NCI-H187 treated with DMSO at 0.1 percent for 48 hours (cell line): ENCODE results near the gene NOX3.

Experiments used
- DNase-seq: peaks from one replicate; lab custom pipeline; 2025; lab: John Stamatoyannopoulos, UW

Gene NOX3

DNA sequence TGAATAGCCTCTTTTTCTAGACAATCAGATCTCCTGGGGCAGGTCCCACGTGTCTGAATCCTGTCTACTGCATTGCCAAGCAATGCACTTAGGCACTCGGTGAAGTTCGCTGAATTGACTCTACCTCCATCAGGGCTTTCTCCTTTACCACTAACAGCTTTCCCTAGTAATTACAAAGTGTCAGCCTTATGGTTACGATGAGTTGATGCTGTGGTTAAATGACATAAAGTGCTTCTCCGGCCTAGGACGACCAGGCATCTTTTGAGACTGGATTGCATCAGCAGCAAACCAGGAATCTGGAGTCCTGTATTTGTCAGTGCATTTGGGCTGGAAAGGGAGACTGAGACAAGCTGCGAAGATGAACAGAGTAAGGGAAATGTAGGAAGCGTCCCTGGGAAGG is 21.5 kb downstream of the NOX3 start:
- DNase-seq: no peak

DNA sequence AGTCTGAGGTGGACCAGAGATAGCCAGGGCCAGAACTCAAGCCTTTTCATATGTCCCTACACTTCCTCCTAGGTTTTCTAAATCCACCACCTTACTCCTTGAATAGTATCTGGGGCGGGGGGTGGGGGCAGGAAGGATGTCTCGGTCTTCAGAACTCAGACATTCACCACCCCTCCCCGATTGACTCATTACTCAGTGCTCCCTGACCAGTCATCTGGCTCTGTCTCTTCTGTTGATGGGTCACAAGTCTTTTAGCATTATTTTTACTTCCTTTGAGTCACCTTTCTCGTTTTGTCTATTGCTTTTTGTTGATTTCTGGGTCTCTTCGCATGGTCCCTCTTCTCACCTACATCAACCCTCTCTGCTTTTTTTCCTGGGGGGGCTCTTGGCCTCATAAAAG is 23.3 kb downstream of the NOX3 start:
- DNase-seq: no peak

DNA sequence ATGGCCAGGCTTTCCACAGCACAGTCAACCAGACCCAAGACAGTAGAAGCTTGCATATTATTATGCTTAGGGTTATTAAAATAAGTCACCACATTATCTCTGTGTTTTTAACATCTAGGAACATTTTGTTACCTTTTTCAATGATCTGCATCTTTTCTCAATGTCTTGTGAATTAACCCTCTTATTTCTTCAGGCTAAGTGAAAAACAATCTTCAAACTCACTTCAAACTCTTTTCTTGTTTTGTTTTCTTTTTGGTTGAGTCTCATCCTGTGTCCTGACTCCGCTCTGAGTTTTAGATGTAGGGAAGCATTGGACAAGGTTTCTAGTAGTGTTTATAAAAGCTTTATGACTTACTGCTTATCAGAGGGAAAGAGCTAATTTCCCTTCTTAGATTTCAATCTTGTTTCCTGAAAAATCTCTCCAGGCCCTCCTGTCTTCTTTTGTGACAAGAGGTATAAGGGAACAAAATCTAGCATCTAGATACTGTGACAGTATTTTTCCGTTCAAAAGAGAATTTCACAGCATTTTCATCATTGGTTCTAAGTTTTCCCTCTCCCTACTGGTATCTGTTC is 26.2 kb downstream of the NOX3 start:
- no peak for DNase-seq

DNA sequence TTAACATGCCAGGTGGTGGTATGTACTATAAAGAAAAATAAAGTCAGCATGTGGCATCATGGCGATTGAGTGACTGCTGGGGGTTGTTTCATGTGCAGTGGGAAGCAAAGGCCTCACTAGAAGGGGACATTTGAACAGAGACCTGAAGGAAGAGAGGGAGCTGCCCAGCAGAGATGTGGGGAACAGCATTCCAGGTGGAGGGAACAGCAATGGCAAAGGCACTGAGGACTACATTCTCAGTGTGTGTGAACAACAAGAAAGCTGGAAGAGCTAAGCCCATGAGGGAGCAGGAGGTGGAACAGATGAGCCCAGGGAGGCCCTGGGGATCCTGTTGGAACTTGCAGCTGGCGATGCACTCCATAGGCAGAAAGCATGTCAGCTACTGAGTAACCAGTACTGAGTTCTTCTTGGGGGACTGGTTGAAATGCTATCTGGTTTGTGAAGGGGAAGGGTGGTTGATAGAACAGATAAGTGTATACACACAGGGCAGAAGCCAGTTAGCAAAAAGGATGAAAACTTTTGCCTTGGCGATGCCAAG is 29.2 kb downstream of the NOX3 start:
- DNase-seq: no peak

DNA sequence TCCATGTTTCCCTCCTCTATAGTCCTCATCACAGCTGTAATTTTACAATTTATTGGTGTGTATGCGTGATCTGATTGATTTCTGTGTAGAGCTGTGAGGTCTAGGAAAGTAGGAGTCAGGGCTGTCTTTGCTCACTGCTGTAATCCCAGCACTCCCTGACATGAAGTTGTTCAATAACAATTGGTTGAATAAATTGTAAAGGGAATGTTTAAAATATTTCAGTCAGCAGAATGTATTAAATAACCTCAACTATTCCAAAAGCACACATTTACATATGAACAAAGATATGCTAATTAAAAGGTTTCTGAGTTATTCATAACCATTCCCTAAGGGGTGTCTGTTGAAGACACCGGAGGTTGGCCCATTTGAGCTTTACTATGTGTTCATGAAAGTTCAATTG is 31.5 kb downstream of the NOX3 start:
- no peak for DNase-seq

DNA sequence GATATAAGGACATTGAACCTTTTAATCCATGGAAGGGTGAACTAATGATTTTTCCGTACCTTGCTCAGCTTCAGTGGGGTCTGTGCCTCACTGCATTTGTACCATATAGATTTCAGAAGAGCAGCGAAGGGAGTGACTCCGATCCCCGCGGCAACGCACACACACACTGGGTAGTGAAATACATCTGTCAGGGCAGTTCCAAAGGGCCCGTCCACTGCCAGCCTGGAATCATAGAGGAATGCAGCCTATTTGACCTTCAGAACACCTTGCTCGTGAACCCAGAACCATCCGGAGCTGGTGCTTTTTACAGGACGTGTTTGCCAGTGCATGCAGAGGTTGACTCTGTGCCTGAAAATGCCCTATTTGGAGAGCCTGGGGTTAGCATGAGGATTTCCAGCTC is 33.0 kb downstream of the NOX3 start:
- no peak for DNase-seq

DNA sequence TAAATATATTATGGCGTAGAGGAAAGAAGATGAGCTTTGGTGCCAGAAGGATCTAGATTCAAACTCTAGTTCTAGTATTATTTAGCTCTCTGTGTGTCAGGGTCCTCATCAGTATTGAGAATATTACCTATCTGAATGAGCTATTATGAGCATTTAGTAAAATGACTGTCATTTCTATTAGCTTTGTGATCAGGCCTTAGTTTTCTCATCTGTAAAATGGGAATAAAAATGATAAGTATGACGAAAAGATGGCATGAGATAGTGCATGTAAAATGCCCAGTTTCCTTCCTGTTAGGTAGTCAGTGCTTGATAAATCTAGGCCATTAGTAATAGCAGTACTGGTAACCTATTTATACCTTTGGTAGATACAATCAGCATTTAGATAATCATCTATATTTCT is 35.1 kb downstream of the NOX3 start:
- DNase-seq: no peak

DNA sequence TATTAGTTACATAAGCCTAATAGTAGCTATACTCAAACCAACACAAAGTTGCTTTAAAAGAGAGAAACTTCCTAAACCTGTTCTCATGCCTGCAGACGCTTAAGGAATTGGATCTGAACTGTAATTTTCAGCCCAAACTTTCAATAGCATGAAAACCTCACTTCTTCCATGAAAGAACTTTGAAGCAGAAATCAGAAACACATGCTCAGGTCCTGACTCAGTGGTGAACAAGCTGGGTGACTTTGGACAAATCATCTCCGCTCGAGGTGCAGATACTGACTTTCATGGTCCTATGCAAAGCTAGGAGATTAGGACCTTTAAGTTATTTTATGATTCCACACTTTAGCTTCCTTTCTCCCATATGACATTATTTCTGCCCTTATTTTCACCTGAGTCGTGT is 36.5 kb downstream of the NOX3 start:
- no peak for DNase-seq

DNA sequence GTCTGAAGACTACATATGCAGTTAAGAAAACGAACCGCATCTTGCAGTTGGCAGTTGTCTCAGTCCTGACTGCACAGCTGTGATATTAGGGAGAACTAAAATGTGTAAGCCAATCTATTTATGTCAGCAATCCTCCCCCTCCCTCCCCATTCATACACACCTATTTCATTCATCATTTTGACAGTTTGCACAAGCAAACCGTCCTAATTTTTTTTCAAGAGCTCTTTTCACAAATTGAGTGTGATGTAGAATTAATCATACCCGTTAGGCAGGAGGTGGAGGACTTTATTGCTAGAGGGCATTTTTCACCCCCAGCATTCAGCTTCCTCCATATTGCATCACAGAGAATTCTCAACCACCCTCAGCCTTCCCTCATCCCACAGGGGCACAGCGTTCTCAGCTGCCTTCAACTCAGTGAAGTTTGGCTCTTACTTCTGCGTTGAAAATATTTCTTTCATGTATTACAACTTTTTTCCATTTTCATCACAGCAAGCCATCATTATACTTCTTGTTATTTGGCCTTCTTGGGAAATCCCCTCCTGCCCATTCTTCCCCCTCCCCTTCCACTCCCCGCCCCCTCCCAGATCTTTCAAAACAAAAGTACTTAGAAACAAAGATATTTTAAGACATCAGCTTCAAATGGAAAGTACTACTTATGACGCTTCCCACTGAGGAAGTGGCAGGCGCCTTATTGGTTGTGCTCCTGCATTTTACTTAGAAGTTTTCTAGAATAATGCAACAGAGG is 37.5 kb downstream of the NOX3 start:
- DNase-seq: no peak

DNA sequence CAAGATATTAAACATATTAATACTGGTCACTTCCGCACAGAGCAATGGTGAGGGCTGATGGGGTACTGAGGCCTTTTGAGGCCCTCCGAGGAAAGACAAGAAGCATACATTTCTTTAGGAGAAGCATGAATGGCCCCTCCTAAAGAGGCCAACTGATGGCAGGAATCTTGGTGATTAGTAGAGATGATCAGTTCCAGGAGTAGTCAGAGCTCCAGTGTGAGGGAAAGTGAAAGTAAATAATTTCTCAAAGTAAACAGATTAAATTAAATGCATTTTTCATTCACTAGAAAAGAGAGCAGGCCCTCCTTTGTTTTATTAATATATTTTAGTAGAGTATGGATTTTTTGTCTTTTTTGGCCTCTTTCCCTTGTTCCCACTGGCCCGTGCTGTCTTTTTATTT is 38.2 kb downstream of the NOX3 start:
- DNase-seq: no peak

DNA sequence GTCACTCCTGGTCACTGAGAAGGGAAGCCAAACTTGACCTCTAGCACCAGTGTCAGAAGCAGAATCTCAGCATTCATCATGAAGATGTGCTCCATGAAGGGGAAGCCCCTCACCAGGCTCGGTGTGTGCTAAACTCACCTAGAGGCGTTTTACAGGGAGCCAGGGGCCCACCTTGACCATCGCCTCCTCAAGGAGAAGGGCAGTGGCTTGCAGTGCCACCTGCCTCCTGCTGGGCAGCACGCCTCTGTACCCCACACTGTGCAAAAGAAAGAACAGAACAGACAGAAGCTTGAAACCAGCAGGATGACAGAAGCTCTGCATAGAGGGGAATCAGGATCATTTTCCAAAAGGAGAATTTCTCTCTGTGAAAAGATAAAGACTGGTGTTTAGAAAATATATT is 39.7 kb downstream of the NOX3 start:
- no peak for DNase-seq

DNA sequence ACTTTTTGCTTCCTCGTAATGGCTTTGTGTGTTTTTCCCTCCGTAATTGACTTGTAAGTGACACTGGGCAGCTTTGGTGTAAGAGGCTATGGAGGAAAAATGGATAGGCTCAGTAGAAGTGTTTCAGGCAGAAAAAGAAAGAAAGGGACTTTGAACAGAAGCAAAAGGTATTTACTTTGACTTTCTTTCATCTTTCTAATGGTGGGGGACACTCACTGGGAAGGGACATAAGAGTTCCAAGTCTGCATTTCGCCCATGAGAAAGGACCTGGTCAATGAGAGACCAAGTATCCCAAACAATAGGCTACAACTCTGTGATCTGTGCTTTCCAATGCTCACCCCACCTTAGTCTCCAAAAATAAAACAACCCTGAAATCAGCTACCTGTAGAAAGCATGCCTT is 41.6 kb downstream of the NOX3 start:
- no peak for DNase-seq

DNA sequence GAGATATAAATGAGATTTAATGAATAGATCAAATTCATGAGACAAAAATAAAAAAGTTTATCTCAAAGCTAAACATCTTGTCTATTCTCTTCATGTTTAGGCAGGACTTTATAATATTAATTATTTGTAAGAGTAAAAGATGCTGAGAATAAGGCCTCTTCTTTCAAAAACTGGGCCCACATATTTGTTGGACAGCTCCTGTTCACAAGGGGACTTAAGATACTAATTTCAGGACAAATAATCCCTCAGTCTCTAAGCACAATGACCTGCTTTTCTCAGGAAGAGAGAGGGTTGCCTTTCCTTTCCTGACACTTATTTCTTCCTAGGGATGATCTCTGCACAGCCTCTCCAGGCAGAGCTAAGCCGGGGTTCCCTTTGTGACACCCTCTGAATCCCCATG is 43.3 kb downstream of the NOX3 start:
- DNase-seq: no peak

DNA sequence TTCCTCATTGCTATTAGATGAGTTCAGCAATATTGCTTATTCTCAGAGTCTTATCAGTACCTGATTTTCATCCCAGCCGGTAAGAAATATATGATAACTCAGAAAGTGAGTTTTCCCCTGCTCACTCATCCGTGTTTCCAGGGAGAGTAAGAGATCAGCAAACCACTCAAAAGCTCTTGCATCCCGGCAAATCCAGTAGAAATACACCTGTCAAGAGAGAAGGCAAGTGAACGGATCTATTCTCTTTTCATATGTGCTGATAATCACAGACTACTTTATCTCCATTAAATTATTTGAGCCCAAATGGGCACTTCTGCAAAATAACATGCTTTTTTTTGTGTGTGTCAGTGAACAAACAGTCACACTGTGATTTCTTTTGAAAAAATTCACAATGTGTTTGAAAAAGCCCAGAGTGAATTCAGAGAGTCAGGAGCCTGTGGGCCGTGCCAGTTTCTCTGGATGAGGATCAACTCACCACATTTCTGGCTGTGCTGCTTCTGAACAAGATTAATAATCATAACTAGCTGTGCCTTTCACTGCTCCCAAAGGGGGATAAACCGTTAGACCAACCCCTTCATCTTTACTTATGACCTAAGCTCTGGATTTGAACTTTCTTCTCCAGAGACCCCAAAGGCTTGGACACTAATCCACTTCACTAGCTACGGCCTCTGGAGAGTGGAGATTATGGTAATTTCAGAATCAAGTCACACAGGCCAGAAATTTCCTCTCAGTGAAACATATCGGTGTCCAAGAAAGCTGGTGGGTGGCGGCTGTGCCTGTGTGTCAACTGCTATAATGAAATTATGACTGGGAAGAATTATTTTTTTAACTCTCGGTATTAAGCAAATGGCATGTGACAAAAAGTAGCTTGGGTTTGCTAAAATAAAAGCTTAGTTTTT is 44.2 kb downstream of the NOX3 start:
- DNase-seq: no peak

DNA sequence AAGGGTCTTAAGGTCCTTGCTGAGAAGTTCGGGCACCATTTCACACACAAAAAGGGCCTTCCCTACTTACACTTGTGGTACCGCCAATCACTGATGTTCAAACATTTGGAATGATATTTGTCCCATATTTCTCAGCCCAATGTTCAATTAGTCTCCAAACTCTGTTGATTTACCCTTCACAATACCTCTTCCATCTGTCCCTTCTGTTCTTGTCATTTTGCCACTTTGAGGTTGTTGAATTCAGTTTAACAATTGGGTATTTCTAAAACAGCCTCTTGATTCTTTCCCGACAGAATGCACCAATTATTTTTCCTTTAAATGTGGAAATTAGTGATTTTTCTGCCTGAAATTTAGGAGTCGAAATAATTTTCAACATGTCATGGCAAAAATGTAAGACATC is 46.2 kb downstream of the NOX3 start:
- DNase-seq: no peak

DNA sequence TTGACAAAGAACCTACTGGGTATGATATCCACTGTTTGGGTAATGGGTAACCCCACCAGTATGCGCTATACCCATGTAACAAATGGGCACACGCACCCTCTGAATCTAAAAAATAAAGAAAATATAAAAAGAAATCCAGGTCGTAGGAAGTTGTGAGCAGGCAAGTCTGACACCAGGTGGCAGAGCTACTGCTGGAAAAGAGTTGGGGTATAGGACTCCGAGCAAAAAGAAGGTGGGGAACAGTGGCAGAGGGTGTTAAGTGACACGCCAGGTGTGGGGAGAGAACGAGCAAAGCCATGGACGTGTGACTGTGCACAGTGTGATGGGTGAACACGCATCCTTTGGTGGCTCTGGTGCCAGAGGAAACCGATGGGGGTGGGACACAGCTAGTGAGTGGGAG is 46.7 kb downstream of the NOX3 start:
- no peak for DNase-seq

DNA sequence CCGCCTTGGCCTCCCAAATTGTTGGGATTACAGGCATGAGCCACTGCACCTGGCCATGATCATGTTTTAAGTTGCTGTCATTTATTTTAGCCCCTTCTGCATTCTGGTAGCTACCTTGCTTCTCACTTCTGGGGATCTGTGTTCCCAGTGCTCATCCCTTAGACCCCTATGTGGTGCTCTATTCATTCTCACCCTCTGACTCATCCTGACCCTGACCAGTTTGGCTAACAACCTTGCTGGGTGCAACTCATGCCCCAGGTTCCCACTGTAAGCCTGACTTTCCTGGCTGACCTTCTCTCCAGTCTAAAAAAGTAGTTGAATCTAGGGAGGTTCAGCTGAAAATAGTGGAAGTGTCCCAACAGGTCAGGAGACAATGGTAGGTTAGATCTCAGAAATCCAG is 47.4 kb downstream of the NOX3 start:
- DNase-seq: no peak

DNA sequence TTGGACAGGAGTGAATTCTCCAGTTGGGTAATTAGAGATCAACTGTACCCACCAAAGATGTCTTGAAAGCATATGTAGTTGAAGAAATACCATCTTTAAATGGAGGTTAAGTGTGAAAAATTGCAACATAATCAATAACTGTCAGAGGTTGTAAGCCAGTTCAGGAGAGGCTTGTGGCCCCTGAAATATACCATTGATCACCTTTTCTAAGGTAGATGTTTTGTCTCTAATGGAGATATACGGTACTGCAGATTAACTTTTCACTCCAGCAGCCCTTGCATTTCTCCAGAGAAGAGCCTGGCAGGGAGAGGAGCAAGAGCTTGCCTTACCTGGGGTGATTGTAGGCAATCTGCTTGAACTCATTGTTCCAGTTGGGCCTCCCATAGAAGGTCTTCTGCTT is 48.8 kb downstream of the NOX3 start:
- no peak for DNase-seq

DNA sequence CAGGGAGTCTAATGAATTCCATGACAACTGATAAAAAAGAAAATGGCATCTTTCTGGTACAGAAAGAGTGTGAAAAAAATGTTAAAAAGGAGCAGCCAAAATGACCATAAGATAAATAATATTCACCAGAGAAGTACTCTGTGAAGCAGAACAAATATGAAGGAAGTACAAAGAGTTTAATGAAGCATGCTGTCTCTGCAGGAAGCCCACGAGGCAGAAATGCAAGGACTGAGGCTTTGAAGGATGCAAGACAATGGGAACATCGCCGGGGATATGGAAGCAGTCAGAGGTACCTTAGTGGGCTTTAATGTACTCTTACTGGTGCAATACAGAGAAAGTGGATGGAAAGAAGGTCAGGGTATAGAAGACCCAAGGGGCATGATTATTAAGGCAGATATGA is 50.7 kb downstream of the NOX3 start:
- no peak for DNase-seq

DNA sequence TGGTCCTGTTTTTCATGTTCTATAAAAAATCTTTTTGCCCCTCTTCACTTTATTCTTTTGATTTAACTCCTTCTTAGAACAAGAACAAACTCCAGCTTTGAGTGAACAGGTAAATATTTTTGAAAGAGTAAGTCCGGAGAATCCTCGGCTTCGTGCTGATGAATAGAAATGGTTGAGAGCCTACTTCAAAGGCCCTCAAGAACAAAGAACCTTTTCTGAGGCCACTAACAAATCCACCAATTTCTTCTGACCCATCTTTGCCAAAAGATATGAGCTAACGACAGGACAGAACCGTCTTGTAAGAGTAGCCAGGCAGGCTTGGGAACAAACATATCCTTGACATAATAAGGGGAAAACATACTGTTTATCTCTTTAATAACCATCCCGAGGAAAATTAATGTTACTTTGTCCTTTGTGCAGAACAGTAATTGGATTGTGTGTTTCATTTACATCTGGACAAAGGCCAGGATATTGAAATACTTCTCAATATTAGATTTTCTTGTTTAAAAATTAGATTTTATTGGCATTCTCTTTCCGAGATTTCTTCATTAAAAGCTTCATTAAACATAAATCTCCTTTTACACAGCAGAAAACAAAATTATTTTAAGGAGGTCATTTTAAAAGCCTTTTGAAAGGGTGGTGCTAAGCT is 52.9 kb downstream of the NOX3 start:
- DNase-seq: no peak

DNA sequence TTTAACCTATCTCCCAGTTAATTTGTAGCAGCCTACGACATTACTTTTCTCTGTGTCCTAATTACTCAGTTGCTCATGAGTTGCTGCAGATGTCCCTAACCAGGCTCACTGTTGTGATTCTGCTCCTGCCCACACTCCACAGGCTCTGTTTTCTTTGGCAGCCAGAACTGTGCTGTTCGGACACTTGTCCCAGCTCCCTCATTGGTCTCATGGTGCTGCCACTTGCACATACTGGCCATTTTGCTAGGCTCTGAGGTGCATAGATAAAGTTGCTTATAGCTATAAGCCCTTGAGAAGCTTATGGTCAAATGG is 55.0 kb downstream of the NOX3 start:
- DNase-seq: no peak

DNA sequence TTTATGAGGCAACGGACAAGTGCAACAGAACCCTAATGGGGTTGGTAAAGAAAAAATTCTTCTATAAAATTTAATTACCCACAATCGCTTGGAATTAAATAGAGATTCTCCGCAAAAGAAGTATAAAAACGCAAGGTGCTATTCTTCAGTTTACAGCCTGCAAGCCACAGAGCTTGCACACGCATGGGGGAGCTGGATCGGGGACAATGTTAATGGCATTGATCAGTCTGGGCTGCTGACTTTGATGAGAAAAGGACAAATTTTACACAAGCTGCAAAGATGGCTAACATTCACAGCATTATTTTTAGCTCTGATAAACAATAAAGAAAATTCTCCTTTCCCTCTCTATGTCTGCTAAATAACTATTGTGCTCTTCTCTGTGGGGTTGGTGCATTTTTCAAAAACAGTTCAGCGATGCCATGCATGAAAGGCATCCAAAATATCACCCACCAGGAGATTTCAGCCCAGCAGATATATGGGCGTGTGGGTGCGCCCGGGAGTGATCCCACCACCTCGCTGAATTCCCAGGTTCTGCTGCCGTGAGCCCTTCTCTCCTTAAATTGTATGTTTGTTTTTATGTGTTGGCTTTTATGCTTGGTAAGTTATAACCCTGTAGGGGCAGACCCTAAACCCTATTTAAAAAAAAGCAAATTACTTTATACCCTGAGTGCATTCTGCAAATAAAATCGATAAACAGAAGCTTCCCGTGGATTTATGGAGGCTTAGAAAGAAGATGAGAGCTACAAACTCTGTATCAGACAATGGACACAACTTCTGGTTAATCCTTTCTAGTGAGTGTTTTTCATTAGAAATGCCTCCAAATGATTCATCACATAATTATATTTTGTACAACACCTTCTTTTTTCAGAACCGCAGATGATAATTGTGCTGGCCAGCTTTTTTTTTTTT is 55.6 kb downstream of the NOX3 start:
- no peak for DNase-seq
